HepG2 (cell line): ENCODE measurements around the gene UBAC1. TPM values are rescaled to one million over a fixed set of nuclear protein-coding genes. Genes with fewer than 3 reads are reported as not detected.

ENCODE experiments used
- ATAC-seq: fragments of 200-7000 bp; cut with Tn5 transposase; 3 replicates; pipeline ENCODE4 v1.9.1; 2020; ENCODE audit warnings: mild to moderate bottlenecking, moderate library complexity
- BruUV-seq: library from RNA; stranded (reverse); fragments of 400-500 nt; replicated peaks from 2 replicates; lab custom pipeline; 2021; lab: Mats Ljungman, UMichigan
- CTCF ChIA-PET: fragments of 300-600 bp; formaldehyde crosslinking; extraction: SDS; loops from one replicate; lab custom pipeline; 2021; ENCODE audit warnings: low total read pairs, inconsistent platforms, low intra/inter-chr PET ratio; lab: Yijun Ruan, JAX
- POLR2A ChIA-PET: fragments of 350-600 bp; sonication (Branson Sonifier 250); formaldehyde crosslinking; loops from one replicate; lab custom pipeline; 2020; ENCODE audit warnings: antibody characterized with exemption, inconsistent platforms; lab: Yijun Ruan, JAX
- DNase-seq: peaks from one replicate; pipeline ENCODE4 v3.0.0-alpha.2; 2015; ENCODE audit warnings: low spot score
- FAIRE-seq: peaks from 3 replicates; lab custom pipeline; 2011; peaks lifted over from hg19 to GRCh38; lab: Jason Lieb, UNC
- H2AFZ ChIP-seq: one replicate; pipeline ENCODE4 v1.6.1; 2011; ENCODE audit warnings: low read length, inconsistent platforms
- H3K27ac ChIP-seq: fragments of 300-600 bp; 3 replicates; pipeline ENCODE4 v1.8.0; 2011; ENCODE audit warnings: mixed run types, mild to moderate bottlenecking, mixed read lengths, low read length, inconsistent platforms; ENCODE audit not compliant: insufficient read depth; ENCODE audit errors: extremely low read length
- H3K27me3 ChIP-seq, 2 experiments: fragments of 200-600 bp in 1 of 2; 2 replicates in 1 of 2; 3 replicates in 1 of 2; pipeline versions ENCODE4 v1.6.0 to v1.8.0; 2011; ENCODE audit warnings: low read length in 2 of 2, mild to moderate bottlenecking in 2 of 2, moderate library complexity in 2 of 2, inconsistent platforms in 1 of 2; ENCODE audit not compliant: insufficient read depth in 2 of 2, control insufficient read depth in 1 of 2
- H3K36me3 ChIP-seq, 2 experiments: fragments of 200-600 bp in 1 of 2; replicated peaks in 1 of 2; 2 replicates in 1 of 2; 3 replicates in 1 of 2; pipeline versions ENCODE4 v1.5.1 to v1.8.0; 2011; ENCODE audit warnings: low read length in 2 of 2, inconsistent platforms in 1 of 2; ENCODE audit not compliant: insufficient read depth in 2 of 2, control insufficient read depth in 1 of 2
- H3K4me1 ChIP-seq: 2 replicates; pipeline ENCODE4 v1.5.1; 2012; ENCODE audit warnings: low read length, inconsistent platforms; ENCODE audit not compliant: insufficient read depth
- H3K4me2 ChIP-seq: 2 replicates; pipeline ENCODE4 v1.6.0; 2011; ENCODE audit warnings: low read depth, low read length, inconsistent platforms
- H3K4me3 ChIP-seq, 3 experiments: fragments of 200-600 bp in 1 of 3; sonication (generic), shearing (Covaris generic) in 1 of 3; replicated peaks in 1 of 3; 2 replicates each; pipeline ENCODE4 v1.5.1; 2011 to 2016; ENCODE audit warnings: low read length in 3 of 3, inconsistent platforms in 2 of 3, low read depth in 2 of 3, mild to moderate bottlenecking in 2 of 3, control low read depth in 1 of 3, mixed read lengths in 1 of 3; ENCODE audit not compliant: insufficient read depth in 1 of 3
- H3K79me2 ChIP-seq: one replicate; pipeline ENCODE4 v1.6.1; 2011; ENCODE audit warnings: low read length, inconsistent platforms; ENCODE audit not compliant: insufficient read depth
- H3K9ac ChIP-seq: 2 replicates; pipeline ENCODE4 v1.6.0; 2011; ENCODE audit warnings: mild to moderate bottlenecking, low read depth, low read length, inconsistent platforms; ENCODE audit not compliant: insufficient read depth
- H3K9me3 ChIP-seq: 2 replicates; pipeline ENCODE4 v1.5.1; 2012; ENCODE audit warnings: mild to moderate bottlenecking, low read length
- H4K20me1 ChIP-seq: 2 replicates; pipeline ENCODE4 v1.6.0; 2011; ENCODE audit warnings: inconsistent platforms, mild to moderate bottlenecking, low read length, moderate library complexity; ENCODE audit not compliant: insufficient read depth
- PITX1 ChIP-seq: sonication (generic); formaldehyde crosslinking; IDR thresholded peaks from 2 replicates; pipeline ENCODE4 v1.5.1; 2020; ENCODE audit warnings: mild to moderate bottlenecking, missing genetic modification reagents
- RARG ChIP-seq: sonication (generic); formaldehyde crosslinking; IDR thresholded peaks from 2 replicates; pipeline ENCODE4 v1.4.0; 2020; ENCODE audit warnings: low read depth, mild to moderate bottlenecking, missing genetic modification reagents
- TEAD2 ChIP-seq: sonication (generic); formaldehyde crosslinking; IDR thresholded peaks from 2 replicates; pipeline ENCODE4 v1.9.0; 2021; ENCODE audit warnings: missing genetic modification reagents
- ZNF121 ChIP-seq: sonication (generic); formaldehyde crosslinking; IDR thresholded peaks from 2 replicates; pipeline ENCODE4 v1.5.0; 2020; ENCODE audit warnings: mild to moderate bottlenecking, missing genetic modification reagents
- whole genome bisulfite sequencing: methylation state at CpG from one replicate; pipeline ENCODE4 v1.1.6; 2017; ENCODE audit warnings: low lambda C conversion rate; 5-methylcytosine and 5-hydroxymethylcytosine counted together
- in situ Hi-C: cut with HindIII; loops from 2 replicates; pipeline ENCODE4 v1.10.0; 2017; ENCODE audit warnings: low pct_unique_long_range_greater_than_20kb; ENCODE audit not compliant: extremely low pct_ligation_motif_present
- intact Hi-C: fragments of 100-400 bp; cut with micrococcal nuclease; formaldehyde crosslinking; loops from one replicate; pipeline ENCODE4 v1.10.0; 2022; ENCODE audit not compliant: unreplicated experiment
- polyA plus RNA-seq, 8 experiments: library from polyadenylated mRNA; depleted of rRNA in 3 of 8; stranded (reverse) in 7 of 8; unstranded in 1 of 8; fragments of >200 nt; fragmentation: Illumina TruSeq in 4 of 8; extraction: Trizol in 4 of 8; gene quantifications; 2 replicates each; pipeline versions ENCODE4 v1.2.1 to v1.2.3, GENCODE V29; 2011 to 2016; ENCODE audit warnings: low read depth in 4 of 8, missing spikeins in 1 of 8, mixed read lengths in 1 of 8; ENCODE audit not compliant: insufficient read depth in 1 of 8
- total RNA-seq, 5 experiments: library from RNA; depleted of rRNA; stranded (reverse); fragments of >200 nt; fragmentation: Illumina TruSeq; extraction: Trizol; gene quantifications; 2 replicates each; pipeline ENCODE4 v1.2.3, GENCODE V29; 2016; ENCODE audit warnings: low read depth in 1 of 5
- TF ChIP-seq, protein P1 (sequence below): sonication (generic); formaldehyde crosslinking; IDR thresholded peaks from 2 replicates; pipeline ENCODE4 v1.4.0; 2020; ENCODE audit warnings: missing genetic modification reagents

Gene UBAC1
- total and polyA plus RNA-seq, 2 of the 13 experiments (the other 11 are each of a cell fraction or from before 2014, with no cell fraction given) = 32.2 to 34.1 TPM

DNA sequence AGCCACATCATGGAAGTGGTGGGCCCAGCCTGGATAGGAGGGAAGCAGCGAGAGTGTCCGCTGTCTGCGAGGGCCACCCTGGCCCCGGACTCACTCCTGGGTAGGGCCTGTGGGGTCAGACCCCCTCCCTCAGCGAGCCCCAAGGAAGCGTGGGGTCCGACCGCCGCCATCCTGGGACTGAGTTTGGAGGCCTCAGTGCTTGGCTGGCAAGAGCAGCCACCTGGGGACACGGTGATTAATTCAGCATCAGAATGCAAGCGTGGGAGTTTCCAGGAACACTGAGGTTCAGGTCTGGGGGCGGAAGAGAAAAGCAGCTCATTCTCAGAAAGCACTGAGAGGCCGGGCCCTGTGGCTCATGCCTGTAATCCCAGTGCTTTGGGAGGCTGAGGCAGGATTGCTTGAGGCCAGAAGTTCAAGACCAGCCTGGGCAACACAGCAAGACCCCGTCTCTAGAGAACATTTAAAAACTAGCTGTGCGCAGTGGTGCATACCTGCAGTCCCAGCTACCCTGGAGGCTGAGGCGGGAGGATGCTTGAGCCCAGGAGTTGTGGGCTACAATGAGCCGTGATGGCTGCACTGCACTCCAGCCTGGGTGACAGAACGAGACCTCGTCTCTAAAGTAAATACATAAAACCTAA is 35.6 kb downstream of the UBAC1 start:
- Histone ChIP-seq H3K36me3 (peaks cover 0 to 2% of the 10 kb centered on the region in 2 experiments; a peak in 3 of 5 replicates), H3K79me2 (no peaks in the 10 kb centered on the region), H3K4me3 (no peak overlapping the region), H4K20me1 (no peaks in the 10 kb centered on the region), H3K9ac (no peak overlapping the region), H3K4me2 (no peak overlapping the region), H2AFZ (no peak overlapping the region), H3K27me3 (no peaks in the 10 kb centered on the region), H3K9me3 (no peaks in the 10 kb centered on the region), H3K4me1 (no peaks in the 10 kb centered on the region), H3K27ac (no peak overlapping the region)
- BruUV-seq = no TSS peak
- intact Hi-C loops = no loop called here
- in situ Hi-C loops = no loop called here
- no peak for DNase-seq
- ATAC-seq = no peak
- TF ChIP-seq TEAD2 = no peak
- TF ChIP-seq, protein P1, sequence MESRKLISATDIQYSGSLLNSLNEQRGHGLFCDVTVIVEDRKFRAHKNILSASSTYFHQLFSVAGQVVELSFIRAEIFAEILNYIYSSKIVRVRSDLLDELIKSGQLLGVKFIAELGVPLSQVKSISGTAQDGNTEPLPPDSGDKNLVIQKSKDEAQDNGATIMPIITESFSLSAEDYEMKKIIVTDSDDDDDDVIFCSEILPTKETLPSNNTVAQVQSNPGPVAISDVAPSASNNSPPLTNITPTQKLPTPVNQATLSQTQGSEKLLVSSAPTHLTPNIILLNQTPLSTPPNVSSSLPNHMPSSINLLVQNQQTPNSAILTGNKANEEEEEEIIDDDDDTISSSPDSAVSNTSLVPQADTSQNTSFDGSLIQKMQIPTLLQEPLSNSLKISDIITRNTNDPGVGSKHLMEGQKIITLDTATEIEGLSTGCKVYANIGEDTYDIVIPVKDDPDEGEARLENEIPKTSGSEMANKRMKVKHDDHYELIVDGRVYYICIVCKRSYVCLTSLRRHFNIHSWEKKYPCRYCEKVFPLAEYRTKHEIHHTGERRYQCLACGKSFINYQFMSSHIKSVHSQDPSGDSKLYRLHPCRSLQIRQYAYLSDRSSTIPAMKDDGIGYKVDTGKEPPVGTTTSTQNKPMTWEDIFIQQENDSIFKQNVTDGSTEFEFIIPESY (CRISPR knock-in tag) = no peak
- TF ChIP-seq ZNF121 (CRISPR knock-in tag) = 0 out of 2 replicates have a peak, but pooled peaks have one; percentile 9
- no peak for TF ChIP-seq RARG (CRISPR knock-in tag)
- TF ChIP-seq PITX1 (CRISPR knock-in tag) = no peak
- ChIA-PET CTCF (no interaction called here), POLR2A (no interaction called here)
- 95% methylated on average over 16 of the region's 19 CpGs for whole genome bisulfite sequencing
- FAIRE-seq = no peak
